ENCODE results near the gene ZBTB47.

ZBTB47 gene

DNA sequence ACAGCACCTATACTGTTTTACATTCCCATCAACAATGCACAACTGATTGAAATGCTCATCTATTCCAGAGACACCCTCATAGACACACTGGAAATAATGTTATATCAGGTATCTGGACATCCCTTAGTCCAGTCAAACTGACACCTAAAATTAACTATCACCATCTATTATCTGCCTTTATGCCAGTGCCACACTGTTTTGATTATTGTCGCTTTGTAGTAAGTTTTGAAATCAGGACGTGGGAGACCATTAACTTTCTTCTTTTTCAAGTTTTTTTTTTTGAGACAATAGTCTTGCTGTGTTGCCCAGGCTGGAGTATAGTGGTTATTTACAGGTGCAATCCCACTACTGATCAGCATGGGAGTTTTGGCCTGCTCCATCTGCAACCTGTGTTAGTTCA is 22.4 kb downstream of the ZBTB47 start:
- no peak overlapping the region for H3K23ac ChIP-seq (ENCODE audit: low read depth, low read length, poor library complexity)
- H3K4me2 ChIP-seq (ENCODE audit: insufficient read depth, low read length, poor library complexity, severe bottlenecking) = no peak overlapping the region
- H3K36me3 ChIP-seq (replicated peaks in 1 of 2; ENCODE audit: control insufficient read depth in 2 of 2, insufficient read depth in 2 of 2, low read length in 2 of 2) = no peaks in the 10 kb centered on the region
- peaks cover 3 to 4% of the 10 kb centered on the region in 2 donors for H3K9me3 ChIP-seq (replicated peaks in 1 of 2; ENCODE audit: control insufficient read depth in 2 of 2, insufficient read depth in 1 of 2, low read depth in 1 of 2, low read length in 2 of 2)
- no peak overlapping the region for H4K8ac ChIP-seq (ENCODE audit: low read depth, low read length)
- H3K14ac ChIP-seq (ENCODE audit: low read length) = no peak overlapping the region
- H2AFZ ChIP-seq (ENCODE audit: low read length) = no peak overlapping the region
- no peak overlapping the region for H3K18ac ChIP-seq (ENCODE audit: low read length)
- peak overlapping the region; percentile 17 for H3K9ac ChIP-seq (ENCODE audit: low read depth, low read length, poor library complexity)
- peaks cover 0 to 7% (median 0%) of the 10 kb centered on the region in 3 experiments for H3K27me3 ChIP-seq (ENCODE audit: control insufficient read depth in 3 of 3, insufficient read depth in 3 of 3, low read depth in 1 of 3, low read length in 3 of 3)
- no peak overlapping the region for H3K27ac ChIP-seq (replicated peaks; ENCODE audit: low read length)
- H4K91ac ChIP-seq (ENCODE audit: low read depth, low read length, poor library complexity) = no peak overlapping the region
- H3K79me1 ChIP-seq (ENCODE audit: low read depth, low read length) = no peaks in the 10 kb centered on the region
- H2BK12ac ChIP-seq (ENCODE audit: low read length) = no peak overlapping the region
- DNase-seq (ENCODE audit: low spot score) = no peak
- no peak overlapping the region for H2BK15ac ChIP-seq (ENCODE audit: low read length)
- no peak overlapping the region for H2BK120ac ChIP-seq (ENCODE audit: low read depth, low read length)
- WGBS, 2 donors (ENCODE audit: extremely low coverage in 2 of 2, insufficient read length in 2 of 2, insufficient replicate concordance in 1 of 2) = no CpG with 5 or more reads among the region's 2 CpGs
- H2BK5ac ChIP-seq (ENCODE audit: low read length) = no peak overlapping the region
- H3K4me1 ChIP-seq (ENCODE audit: control insufficient read depth in 2 of 2, insufficient read depth in 1 of 2, low read depth in 1 of 2, low read length in 2 of 2) = no peaks in the 10 kb centered on the region
- H3K4me3 ChIP-seq (ENCODE audit: low read length in 2 of 2) = no peak overlapping the region
- no peak overlapping the region for H3K4ac ChIP-seq (ENCODE audit: low read length)
- no peak overlapping the region for H2AK5ac ChIP-seq (ENCODE audit: low read depth, low read length)

DNA sequence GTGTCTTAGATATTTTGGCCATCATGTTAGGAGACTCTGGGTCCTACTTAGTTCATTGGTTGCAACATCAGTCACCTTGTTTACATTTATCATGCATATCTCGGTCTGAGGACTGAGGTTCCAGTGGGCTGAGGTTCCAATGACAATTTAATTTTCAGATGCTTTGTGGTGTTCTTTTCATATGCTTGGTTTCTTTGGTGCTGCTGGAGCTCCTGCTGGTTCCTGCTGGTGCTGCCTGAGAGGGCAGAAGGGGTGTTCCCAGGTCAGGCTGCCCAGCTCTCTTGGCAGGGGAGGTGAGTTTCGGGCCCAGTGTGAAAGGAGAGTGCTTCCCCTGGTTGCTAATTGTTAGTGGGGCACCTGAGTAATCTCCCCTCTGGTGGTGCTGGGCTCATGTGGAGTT is 24.9 kb downstream of the ZBTB47 start:
- Histone ChIP-seq H2BK120ac (ENCODE audit: low read depth, low read length) (no peak overlapping the region), H4K91ac (ENCODE audit: low read depth, low read length, poor library complexity) (no peak overlapping the region), H4K8ac (ENCODE audit: low read depth, low read length) (no peak overlapping the region), H3K4me3 (ENCODE audit: low read length in 2 of 2) (no peak overlapping the region), H2BK12ac (ENCODE audit: low read length) (no peak overlapping the region), H3K18ac (ENCODE audit: low read length) (no peak overlapping the region), H3K14ac (ENCODE audit: low read length) (no peak overlapping the region), H2BK15ac (ENCODE audit: low read length) (no peak overlapping the region), H3K79me1 (ENCODE audit: low read depth, low read length) (no peaks in the 10 kb centered on the region), H3K27ac (replicated peaks; ENCODE audit: low read length) (no peak overlapping the region), H3K27me3 (ENCODE audit: control insufficient read depth in 3 of 3, insufficient read depth in 3 of 3, low read depth in 1 of 3, low read length in 3 of 3) (peaks cover 0 to 2% (median 0%) of the 10 kb centered on the region in 3 experiments), H2BK5ac (ENCODE audit: low read length) (no peak overlapping the region), H3K4ac (ENCODE audit: low read length) (no peak overlapping the region), H3K4me2 (ENCODE audit: insufficient read depth, low read length, poor library complexity, severe bottlenecking) (no peak overlapping the region), H3K23ac (ENCODE audit: low read depth, low read length, poor library complexity) (no peak overlapping the region), H3K9me3 (replicated peaks in 1 of 2; ENCODE audit: control insufficient read depth in 2 of 2, insufficient read depth in 1 of 2, low read depth in 1 of 2, low read length in 2 of 2) (peaks cover 3 to 4% of the 10 kb centered on the region in 2 donors), H3K36me3 (replicated peaks in 1 of 2; ENCODE audit: control insufficient read depth in 2 of 2, insufficient read depth in 2 of 2, low read length in 2 of 2) (no peaks in the 10 kb centered on the region), H3K9ac (ENCODE audit: low read depth, low read length, poor library complexity) (no peak overlapping the region), H2AFZ (ENCODE audit: low read length) (no peak overlapping the region), H2AK5ac (ENCODE audit: low read depth, low read length) (no peak overlapping the region), H3K4me1 (ENCODE audit: control insufficient read depth in 2 of 2, insufficient read depth in 1 of 2, low read depth in 1 of 2, low read length in 2 of 2) (peaks cover 0 to 2% of the 10 kb centered on the region in 2 donors)
- DNase-seq (ENCODE audit: low spot score) = no peak
- WGBS, 2 donors (ENCODE audit: extremely low coverage in 2 of 2, insufficient read length in 2 of 2, insufficient replicate concordance in 1 of 2) = no CpG with 5 or more reads among the region's 2 CpGs

- H3K23ac ChIP-seq (ENCODE audit: low read depth, low read length, poor library complexity) = no peak overlapping the region
- H3K4me2 ChIP-seq (ENCODE audit: insufficient read depth, low read length, poor library complexity, severe bottlenecking) = no peak overlapping the region
- H3K9me3 ChIP-seq (replicated peaks in 1 of 2; ENCODE audit: control insufficient read depth in 2 of 2, insufficient read depth in 1 of 2, low read depth in 1 of 2, low read length in 2 of 2) = peaks cover 3 to 4% of the 10 kb centered on the region in 2 donors
- H3K4ac ChIP-seq (ENCODE audit: low read length) = no peak overlapping the region
- no peaks in the 10 kb centered on the region for H3K79me1 ChIP-seq (ENCODE audit: low read depth, low read length)
- no peak overlapping the region for H3K14ac ChIP-seq (ENCODE audit: low read length)
- H3K27me3 ChIP-seq (ENCODE audit: control insufficient read depth in 3 of 3, insufficient read depth in 3 of 3, low read depth in 1 of 3, low read length in 3 of 3) = peaks cover 0 to 2% (median 0%) of the 10 kb centered on the region in 3 experiments
- no peak overlapping the region for H2BK5ac ChIP-seq (ENCODE audit: low read length)
- H2BK15ac ChIP-seq (ENCODE audit: low read length) = no peak overlapping the region
- H4K8ac ChIP-seq (ENCODE audit: low read depth, low read length) = no peak overlapping the region
- H3K4me1 ChIP-seq (ENCODE audit: control insufficient read depth in 2 of 2, insufficient read depth in 1 of 2, low read depth in 1 of 2, low read length in 2 of 2) = peaks cover 0 to 2% of the 10 kb centered on the region in 2 donors
- no peak overlapping the region for H2BK12ac ChIP-seq (ENCODE audit: low read length)
- no peak overlapping the region for H2BK120ac ChIP-seq (ENCODE audit: low read depth, low read length)
- no peak for DNase-seq (ENCODE audit: low spot score)
- no peaks in the 10 kb centered on the region for H3K36me3 ChIP-seq (replicated peaks in 1 of 2; ENCODE audit: control insufficient read depth in 2 of 2, insufficient read depth in 2 of 2, low read length in 2 of 2)
- no CpG with 5 or more reads among the region's 1 CpG for WGBS, 2 donors (ENCODE audit: extremely low coverage in 2 of 2, insufficient read length in 2 of 2, insufficient replicate concordance in 1 of 2)
- no peak overlapping the region for H4K91ac ChIP-seq (ENCODE audit: low read depth, low read length, poor library complexity)
- no peak overlapping the region for H2AFZ ChIP-seq (ENCODE audit: low read length)
- no peak overlapping the region for H3K27ac ChIP-seq (replicated peaks; ENCODE audit: low read length)
- no peak overlapping the region for H2AK5ac ChIP-seq (ENCODE audit: low read depth, low read length)
- H3K9ac ChIP-seq (ENCODE audit: low read depth, low read length, poor library complexity) = no peak overlapping the region
- H3K4me3 ChIP-seq (ENCODE audit: low read length in 2 of 2) = no peak overlapping the region
- H3K18ac ChIP-seq (ENCODE audit: low read length) = no peak overlapping the region
Measured at GRCh38 chr3:42680271-42680670, 26.8 kb downstream of the ZBTB47 start.

DNA sequence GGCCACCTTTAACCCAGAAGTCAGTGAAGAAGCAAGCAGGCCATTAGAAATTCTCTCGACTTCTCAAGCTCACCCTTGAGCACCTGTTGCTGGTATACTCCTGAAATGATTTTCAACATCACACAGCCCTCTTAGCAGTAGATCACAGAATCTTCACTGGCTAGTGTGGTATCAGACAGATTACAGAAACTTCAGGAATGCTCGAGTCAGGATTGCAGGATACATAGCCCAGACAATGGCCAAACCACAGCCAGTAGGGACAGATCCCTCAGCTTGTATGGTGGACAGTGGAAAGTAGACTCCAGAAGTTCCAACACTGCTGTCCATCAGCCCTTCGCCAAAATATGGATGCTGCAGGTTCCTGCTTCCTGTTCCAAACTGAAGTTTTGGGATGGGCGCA is 27.3 kb downstream of the ZBTB47 start:
- Histone ChIP-seq H3K9me3 (replicated peaks in 1 of 2; ENCODE audit: control insufficient read depth in 2 of 2, insufficient read depth in 1 of 2, low read depth in 1 of 2, low read length in 2 of 2) (peaks cover 3 to 4% of the 10 kb centered on the region in 2 donors), H3K4me3 (ENCODE audit: low read length in 2 of 2) (no peak overlapping the region), H3K14ac (ENCODE audit: low read length) (no peak overlapping the region), H3K36me3 (replicated peaks in 1 of 2; ENCODE audit: control insufficient read depth in 2 of 2, insufficient read depth in 2 of 2, low read length in 2 of 2) (no peaks in the 10 kb centered on the region), H3K27ac (replicated peaks; ENCODE audit: low read length) (no peak overlapping the region), H3K27me3 (ENCODE audit: control insufficient read depth in 3 of 3, insufficient read depth in 3 of 3, low read depth in 1 of 3, low read length in 3 of 3) (peaks cover 0 to 2% (median 0%) of the 10 kb centered on the region in 3 experiments), H2BK5ac (ENCODE audit: low read length) (no peak overlapping the region), H4K8ac (ENCODE audit: low read depth, low read length) (no peak overlapping the region), H3K4me2 (ENCODE audit: insufficient read depth, low read length, poor library complexity, severe bottlenecking) (no peak overlapping the region), H2AFZ (ENCODE audit: low read length) (no peak overlapping the region), H2BK120ac (ENCODE audit: low read depth, low read length) (no peak overlapping the region), H2BK12ac (ENCODE audit: low read length) (no peak overlapping the region), H2BK15ac (ENCODE audit: low read length) (no peak overlapping the region), H3K18ac (ENCODE audit: low read length) (no peak overlapping the region), H4K91ac (ENCODE audit: low read depth, low read length, poor library complexity) (no peak overlapping the region), H3K4me1 (ENCODE audit: control insufficient read depth in 2 of 2, insufficient read depth in 1 of 2, low read depth in 1 of 2, low read length in 2 of 2) (peaks cover 0 to 2% of the 10 kb centered on the region in 2 donors), H3K4ac (ENCODE audit: low read length) (no peak overlapping the region), H3K9ac (ENCODE audit: low read depth, low read length, poor library complexity) (no peak overlapping the region), H2AK5ac (ENCODE audit: low read depth, low read length) (no peak overlapping the region), H3K79me1 (ENCODE audit: low read depth, low read length) (no peaks in the 10 kb centered on the region), H3K23ac (ENCODE audit: low read depth, low read length, poor library complexity) (no peak overlapping the region)
- WGBS, 2 donors (ENCODE audit: extremely low coverage in 2 of 2, insufficient read length in 2 of 2, insufficient replicate concordance in 1 of 2) = no CpG with 5 or more reads among the region's 4 CpGs
- DNase-seq (ENCODE audit: low spot score) = no peak

Data from neuronal stem cell (in vitro differentiated cells).